ENCODE data around the gene HORMAD2.

DNA sequence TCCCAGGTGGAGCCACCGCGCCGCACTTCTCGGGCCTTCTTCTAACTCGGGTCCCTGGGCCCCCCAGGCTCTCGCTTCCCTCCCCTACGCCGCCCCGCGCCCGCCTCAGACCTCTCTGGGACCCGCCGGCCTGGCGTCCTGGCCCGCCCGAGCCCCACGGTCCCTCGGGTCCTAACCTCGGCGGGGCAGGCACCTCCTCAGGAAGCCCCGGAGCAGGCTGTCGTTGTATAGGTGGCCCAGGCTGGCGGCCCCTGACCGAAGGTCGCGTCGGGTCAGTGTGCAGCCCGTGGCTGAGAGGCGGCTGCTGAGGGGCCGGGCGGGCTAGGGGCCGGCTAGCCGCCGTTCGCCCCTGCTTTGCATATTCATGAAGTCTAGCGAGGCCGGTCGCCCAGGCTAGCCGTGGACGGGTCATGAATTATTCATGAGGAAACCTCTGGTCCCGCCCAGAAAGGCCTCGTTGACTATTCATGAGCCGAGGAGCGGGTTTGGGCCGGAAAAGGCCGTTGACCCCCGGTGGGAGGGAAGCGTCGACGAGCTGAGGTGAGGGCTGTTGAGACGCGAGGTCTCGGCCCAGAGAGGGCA lies at the start of gene HORMAD2:
- TF ChIP-seq, protein P1, sequence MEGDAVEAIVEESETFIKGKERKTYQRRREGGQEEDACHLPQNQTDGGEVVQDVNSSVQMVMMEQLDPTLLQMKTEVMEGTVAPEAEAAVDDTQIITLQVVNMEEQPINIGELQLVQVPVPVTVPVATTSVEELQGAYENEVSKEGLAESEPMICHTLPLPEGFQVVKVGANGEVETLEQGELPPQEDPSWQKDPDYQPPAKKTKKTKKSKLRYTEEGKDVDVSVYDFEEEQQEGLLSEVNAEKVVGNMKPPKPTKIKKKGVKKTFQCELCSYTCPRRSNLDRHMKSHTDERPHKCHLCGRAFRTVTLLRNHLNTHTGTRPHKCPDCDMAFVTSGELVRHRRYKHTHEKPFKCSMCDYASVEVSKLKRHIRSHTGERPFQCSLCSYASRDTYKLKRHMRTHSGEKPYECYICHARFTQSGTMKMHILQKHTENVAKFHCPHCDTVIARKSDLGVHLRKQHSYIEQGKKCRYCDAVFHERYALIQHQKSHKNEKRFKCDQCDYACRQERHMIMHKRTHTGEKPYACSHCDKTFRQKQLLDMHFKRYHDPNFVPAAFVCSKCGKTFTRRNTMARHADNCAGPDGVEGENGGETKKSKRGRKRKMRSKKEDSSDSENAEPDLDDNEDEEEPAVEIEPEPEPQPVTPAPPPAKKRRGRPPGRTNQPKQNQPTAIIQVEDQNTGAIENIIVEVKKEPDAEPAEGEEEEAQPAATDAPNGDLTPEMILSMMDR (IDR thresholded peaks at IDR 0.05): no peak
- no peak for TF ChIP-seq POLR2AphosphoS5 (IDR thresholded peaks at IDR 0.05)
